DND-41 (cell line): ENCODE data around the gene RANBP9.

Experiments
- ATAC-seq: fragments of 200-7000 bp; cut with Tn5 transposase; 3 replicates; pipeline ENCODE4 v1.9.1; 2021; ENCODE audit warnings: low read depth; ENCODE audit not compliant: insufficient read depth
- DNase-seq: peaks from one replicate; pipeline ENCODE4 v3.0.0-alpha.2; 2020
- H2AFZ ChIP-seq: 2 replicates; pipeline ENCODE4 v1.6.0; 2012; ENCODE audit warnings: low read depth, low read length
- H3K27ac ChIP-seq: 2 replicates; pipeline ENCODE4 v1.5.1; 2012; ENCODE audit warnings: low read length, inconsistent platforms
- H3K27me3 ChIP-seq: fragments of 200-600 bp; sonication (generic); 2 replicates; pipeline ENCODE4 v1.6.0; 2012; ENCODE audit warnings: low read length, mild to moderate bottlenecking, inconsistent platforms; ENCODE audit not compliant: insufficient read depth, poor library complexity
- H3K36me3 ChIP-seq: 2 replicates; pipeline ENCODE4 v1.5.1; 2012; ENCODE audit warnings: low read length, inconsistent platforms; ENCODE audit not compliant: insufficient read depth
- H3K4me1 ChIP-seq: 2 replicates; pipeline ENCODE4 v1.5.1; 2012; ENCODE audit warnings: mild to moderate bottlenecking, low read length; ENCODE audit not compliant: insufficient read depth
- H3K4me2 ChIP-seq: 2 replicates; pipeline ENCODE4 v1.6.0; 2012; ENCODE audit warnings: mild to moderate bottlenecking, moderate library complexity, low read length, inconsistent platforms; ENCODE audit not compliant: insufficient read depth
- H3K4me3 ChIP-seq, 2 experiments: fragments of 200-600 bp in 1 of 2; shearing (Covaris generic) in 1 of 2; 2 replicates each; pipeline ENCODE4 v1.5.1; 2012 to 2016; ENCODE audit warnings: inconsistent platforms in 2 of 2, low read length in 2 of 2, mild to moderate bottlenecking in 2 of 2, low read depth in 1 of 2, moderate library complexity in 1 of 2
- H3K79me2 ChIP-seq: 2 replicates; pipeline ENCODE4 v1.6.0; 2012; ENCODE audit warnings: low read length, inconsistent platforms; ENCODE audit not compliant: insufficient read depth
- H3K9ac ChIP-seq: 2 replicates; pipeline ENCODE4 v1.6.0; 2012; ENCODE audit warnings: low read depth, mild to moderate bottlenecking, inconsistent platforms, low read length, moderate library complexity
- H3K9me3 ChIP-seq: 2 replicates; pipeline ENCODE4 v1.5.1; 2012; ENCODE audit warnings: low read length, moderate library complexity, mild to moderate bottlenecking, inconsistent platforms; ENCODE audit not compliant: insufficient read depth, severe bottlenecking
- H4K20me1 ChIP-seq: 2 replicates; pipeline ENCODE4 v1.6.0; 2012; ENCODE audit warnings: low read length; ENCODE audit not compliant: insufficient read depth
- CTCF ChIP-seq: IDR thresholded peaks from 2 replicates; pipeline ENCODE4 v1.5.1; 2012; ENCODE audit warnings: borderline replicate concordance, low read length, moderate library complexity, mild to moderate bottlenecking; ENCODE audit not compliant: poor library complexity, severe bottlenecking; ENCODE audit errors: extremely low read depth
- EZH2 ChIP-seq: IDR thresholded peaks from 3 replicates; pipeline ENCODE4 v1.6.1; 2012; ENCODE audit warnings: borderline replicate concordance, low read depth, mild to moderate bottlenecking, moderate library complexity, low read length, inconsistent platforms; ENCODE audit not compliant: severe bottlenecking

The RANBP9 gene

GRCh38 chr6:13681305-13682061 is 30.2 kb downstream of the RANBP9 start:
- H3K4me3 ChIP-seq, result no peak overlapping the region
- H3K27ac ChIP-seq, result peak overlapping the region; percentile 53
- peaks cover 34% of the 10 kb centered on the region for H3K4me1 ChIP-seq
- H3K36me3 ChIP-seq, result peaks cover 55% of the 10 kb centered on the region
- no peaks in the 10 kb centered on the region for H3K27me3 ChIP-seq
- peaks cover 99% of the 10 kb centered on the region for H3K79me2 ChIP-seq
- H4K20me1 ChIP-seq, result peaks cover 15% of the 10 kb centered on the region; the same call in 1 of the 2 replicates
- H3K9ac ChIP-seq, result no peak overlapping the region
- TF ChIP-seq EZH2 (no peak), CTCF (no peak)
- H3K4me2 ChIP-seq, result peak overlapping the region; percentile 29; the same call in 1 of the 2 replicates
- no peaks in the 10 kb centered on the region for H3K9me3 ChIP-seq
- ATAC-seq, result peak; percentile 84
- DNase-seq, result peak; percentile 19
- H2AFZ ChIP-seq, result no peak overlapping the region

DNA sequence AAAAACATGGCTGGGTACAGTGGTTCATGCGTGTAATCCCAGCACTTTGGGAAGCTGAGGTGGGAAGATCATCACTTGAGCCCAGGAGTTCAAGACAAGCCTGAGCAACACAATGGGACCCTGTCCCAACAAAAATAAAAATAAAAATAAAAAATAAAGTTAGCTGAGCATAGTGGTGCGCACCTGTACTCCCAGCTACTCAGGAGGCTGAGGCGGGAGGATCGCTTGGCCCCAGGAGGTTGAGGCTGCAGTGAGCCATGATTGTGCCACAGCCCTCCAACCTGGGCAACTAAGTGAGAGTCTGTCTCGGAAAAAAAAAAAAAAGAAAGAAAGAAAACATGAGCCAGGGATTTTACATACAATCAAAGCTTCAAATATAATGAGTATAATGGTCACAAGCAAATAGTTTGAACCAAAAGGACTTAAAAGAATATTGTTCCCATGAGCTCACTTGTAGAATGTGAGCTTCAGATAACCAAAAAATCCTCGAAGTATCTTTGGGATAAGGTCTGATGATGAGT is 31.1 kb downstream of the RANBP9 start:
- no peak overlapping the region for H3K4me3 ChIP-seq
- no peak overlapping the region for H3K9ac ChIP-seq
- H3K4me2 ChIP-seq, result no peak overlapping the region
- H2AFZ ChIP-seq, result no peak overlapping the region
- H3K36me3 ChIP-seq, result peaks cover 51% of the 10 kb centered on the region
- DNase-seq, result no peak
- peaks cover 12% of the 10 kb centered on the region; the same call in 1 of the 2 replicates for H4K20me1 ChIP-seq
- no peak for ATAC-seq
- no peaks in the 10 kb centered on the region for H3K27me3 ChIP-seq
- no peaks in the 10 kb centered on the region for H3K9me3 ChIP-seq
- peaks cover 34% of the 10 kb centered on the region for H3K4me1 ChIP-seq
- TF ChIP-seq EZH2 (no peak), CTCF (no peak)
- H3K79me2 ChIP-seq, result peaks cover 99% of the 10 kb centered on the region
- no peak overlapping the region for H3K27ac ChIP-seq

DNA sequence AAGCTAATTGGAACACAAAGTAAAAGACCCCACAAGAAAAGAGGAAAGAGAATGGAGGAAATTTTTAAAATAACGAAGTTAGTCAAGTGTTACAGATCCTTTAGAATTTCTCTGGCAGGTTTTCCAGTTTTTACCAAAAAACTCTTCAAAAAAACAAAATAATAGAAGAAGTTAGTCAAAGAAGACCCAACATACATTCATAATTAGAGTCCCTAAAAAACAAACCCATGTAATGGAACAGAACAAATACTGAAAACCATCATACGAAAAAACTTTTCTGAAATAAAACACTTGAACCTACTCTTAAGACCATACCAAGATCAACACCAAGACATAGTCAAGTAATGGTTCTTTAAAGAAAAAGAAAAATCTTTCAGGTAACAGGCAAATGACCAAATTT is 31.6 kb downstream of the RANBP9 start:
- H3K9ac ChIP-seq, result no peak overlapping the region
- no peak for TF ChIP-seq CTCF
- no peak overlapping the region for H3K4me3 ChIP-seq
- no peak overlapping the region for H3K27ac ChIP-seq
- ATAC-seq (no peak), DNase-seq (no peak)
- H3K79me2 ChIP-seq, result peaks cover 99% of the 10 kb centered on the region
- no peaks in the 10 kb centered on the region for H3K9me3 ChIP-seq
- peaks cover 46% of the 10 kb centered on the region for H3K36me3 ChIP-seq
- peaks cover 11% of the 10 kb centered on the region; the same call in 1 of the 2 replicates for H4K20me1 ChIP-seq
- peaks cover 34% of the 10 kb centered on the region for H3K4me1 ChIP-seq
- H3K4me2 ChIP-seq, result no peak overlapping the region
- no peak overlapping the region for H2AFZ ChIP-seq
- H3K27me3 ChIP-seq, result no peaks in the 10 kb centered on the region
